DND-41 (cell line): ENCODE measurements around the gene CD82.

ENCODE experiments used
- ATAC-seq: fragments of 200-7000 bp; cut with Tn5 transposase; 3 replicates; pipeline ENCODE4 v1.9.1; 2021; ENCODE audit warnings: low read depth; ENCODE audit not compliant: insufficient read depth
- DNase-seq: peaks from one replicate; pipeline ENCODE4 v3.0.0-alpha.2; 2020
- H2AFZ ChIP-seq: 2 replicates; pipeline ENCODE4 v1.6.0; 2012; ENCODE audit warnings: low read depth, low read length
- H3K27ac ChIP-seq: 2 replicates; pipeline ENCODE4 v1.5.1; 2012; ENCODE audit warnings: low read length, inconsistent platforms
- H3K27me3 ChIP-seq: fragments of 200-600 bp; sonication (generic); 2 replicates; pipeline ENCODE4 v1.6.0; 2012; ENCODE audit warnings: low read length, mild to moderate bottlenecking, inconsistent platforms; ENCODE audit not compliant: insufficient read depth, poor library complexity
- H3K36me3 ChIP-seq: 2 replicates; pipeline ENCODE4 v1.5.1; 2012; ENCODE audit warnings: low read length, inconsistent platforms; ENCODE audit not compliant: insufficient read depth
- H3K4me1 ChIP-seq: 2 replicates; pipeline ENCODE4 v1.5.1; 2012; ENCODE audit warnings: mild to moderate bottlenecking, low read length; ENCODE audit not compliant: insufficient read depth
- H3K4me2 ChIP-seq: 2 replicates; pipeline ENCODE4 v1.6.0; 2012; ENCODE audit warnings: mild to moderate bottlenecking, moderate library complexity, low read length, inconsistent platforms; ENCODE audit not compliant: insufficient read depth
- H3K4me3 ChIP-seq, 2 experiments: fragments of 200-600 bp in 1 of 2; shearing (Covaris generic) in 1 of 2; 2 replicates each; pipeline ENCODE4 v1.5.1; 2012 to 2016; ENCODE audit warnings: inconsistent platforms in 2 of 2, low read length in 2 of 2, mild to moderate bottlenecking in 2 of 2, low read depth in 1 of 2, moderate library complexity in 1 of 2
- H3K79me2 ChIP-seq: 2 replicates; pipeline ENCODE4 v1.6.0; 2012; ENCODE audit warnings: low read length, inconsistent platforms; ENCODE audit not compliant: insufficient read depth
- H3K9ac ChIP-seq: 2 replicates; pipeline ENCODE4 v1.6.0; 2012; ENCODE audit warnings: low read depth, mild to moderate bottlenecking, inconsistent platforms, low read length, moderate library complexity
- H3K9me3 ChIP-seq: 2 replicates; pipeline ENCODE4 v1.5.1; 2012; ENCODE audit warnings: low read length, moderate library complexity, mild to moderate bottlenecking, inconsistent platforms; ENCODE audit not compliant: insufficient read depth, severe bottlenecking
- H4K20me1 ChIP-seq: 2 replicates; pipeline ENCODE4 v1.6.0; 2012; ENCODE audit warnings: low read length; ENCODE audit not compliant: insufficient read depth
- CTCF ChIP-seq: IDR thresholded peaks from 2 replicates; pipeline ENCODE4 v1.5.1; 2012; ENCODE audit warnings: borderline replicate concordance, low read length, moderate library complexity, mild to moderate bottlenecking; ENCODE audit not compliant: poor library complexity, severe bottlenecking; ENCODE audit errors: extremely low read depth
- EZH2 ChIP-seq: IDR thresholded peaks from 3 replicates; pipeline ENCODE4 v1.6.1; 2012; ENCODE audit warnings: borderline replicate concordance, low read depth, mild to moderate bottlenecking, moderate library complexity, low read length, inconsistent platforms; ENCODE audit not compliant: severe bottlenecking

CD82 gene

DNA sequence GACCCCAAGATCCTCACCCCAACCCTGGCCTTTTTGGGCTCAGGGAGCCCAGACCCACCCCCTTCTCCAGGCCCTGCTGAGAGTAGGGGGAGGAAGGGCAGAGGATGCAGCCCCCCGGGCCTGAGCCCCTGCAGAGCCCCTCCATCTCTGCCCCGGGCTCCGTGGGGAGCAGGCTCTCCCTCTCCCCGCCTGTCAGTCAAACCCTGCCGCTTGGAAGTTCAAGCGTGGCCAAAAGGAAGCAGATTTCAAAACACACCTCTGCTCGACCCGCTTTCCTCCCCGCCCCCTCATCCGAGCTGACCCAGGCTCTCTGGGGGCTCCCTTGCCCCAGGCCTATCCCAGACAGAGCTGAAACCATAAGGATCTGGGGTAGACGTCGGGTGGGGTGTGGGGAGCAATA lies 39.0 kb upstream of the CD82 start:
- Histone ChIP-seq H3K36me3 (no peaks in the 10 kb centered on the region), H3K4me3 (no peak overlapping the region), H3K27me3 (no peaks in the 10 kb centered on the region), H3K79me2 (no peaks in the 10 kb centered on the region), H4K20me1 (no peaks in the 10 kb centered on the region; the same call in 1 of the 2 replicates), H3K9me3 (no peaks in the 10 kb centered on the region), H3K9ac (no peak overlapping the region), H3K4me2 (no peak overlapping the region), H3K27ac (no peak overlapping the region), H3K4me1 (no peaks in the 10 kb centered on the region), H2AFZ (no peak overlapping the region)
- ATAC-seq = no peak
- TF ChIP-seq EZH2 = no peak
- DNase-seq = no peak

DNA sequence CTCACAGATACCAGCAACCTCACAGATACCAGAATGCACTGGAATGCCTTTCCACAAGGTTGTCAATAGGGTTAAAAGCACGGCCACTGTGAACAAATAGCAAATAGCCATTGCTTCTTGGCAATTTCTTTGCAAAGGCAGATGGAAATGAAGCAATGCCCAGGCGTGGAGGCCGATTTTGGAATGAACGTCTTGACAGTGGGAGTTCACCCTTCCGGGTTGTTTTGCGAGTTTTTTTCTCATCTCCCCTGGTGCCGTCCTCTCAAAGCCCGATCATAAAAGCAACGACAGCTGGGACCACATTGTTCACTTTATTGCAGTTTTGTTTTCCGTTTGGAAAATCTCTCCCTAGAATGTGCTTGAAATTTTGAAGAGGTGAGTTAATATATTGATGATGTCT lies 38.0 kb upstream of the CD82 start:
- ATAC-seq (no peak), DNase-seq (no peak)
- Histone ChIP-seq H3K36me3 (no peaks in the 10 kb centered on the region), H3K4me3 (no peak overlapping the region), H3K9me3 (no peaks in the 10 kb centered on the region), H3K79me2 (no peaks in the 10 kb centered on the region), H2AFZ (no peak overlapping the region), H3K4me2 (no peak overlapping the region), H3K27me3 (no peaks in the 10 kb centered on the region), H3K27ac (no peak overlapping the region), H3K9ac (no peak overlapping the region), H4K20me1 (no peaks in the 10 kb centered on the region; the same call in 1 of the 2 replicates), H3K4me1 (no peaks in the 10 kb centered on the region)
- TF ChIP-seq EZH2 = no peak
- TF ChIP-seq CTCF = no peak

DNA sequence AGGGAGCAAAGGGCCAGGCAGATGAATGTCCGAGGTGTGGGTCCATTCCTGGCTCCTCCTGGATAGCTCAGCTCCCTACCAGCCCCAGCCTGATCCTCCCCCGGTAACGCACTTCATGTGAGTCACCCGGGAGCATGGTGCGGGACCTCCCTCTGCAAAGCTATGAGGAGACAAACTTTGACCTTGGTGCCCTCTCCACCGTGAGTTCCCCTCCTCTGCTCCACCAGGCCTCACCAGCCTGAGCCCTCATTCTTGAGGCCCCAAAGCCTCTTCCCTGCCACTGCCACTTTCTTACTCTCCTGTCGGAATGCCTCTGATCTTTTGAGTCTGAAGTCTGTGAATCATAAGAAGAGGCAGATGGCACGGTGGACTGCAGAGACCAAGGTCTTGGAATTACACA lies 37.4 kb upstream of the CD82 start:
- no peak for ATAC-seq
- Histone ChIP-seq H3K9me3 (no peaks in the 10 kb centered on the region), H3K4me3 (no peak overlapping the region), H3K9ac (no peak overlapping the region), H3K27me3 (no peaks in the 10 kb centered on the region), H3K4me1 (no peaks in the 10 kb centered on the region), H2AFZ (no peak overlapping the region), H3K36me3 (no peaks in the 10 kb centered on the region), H3K4me2 (no peak overlapping the region), H3K79me2 (no peaks in the 10 kb centered on the region), H3K27ac (no peak overlapping the region), H4K20me1 (no peaks in the 10 kb centered on the region; the same call in 1 of the 2 replicates)
- no peak for DNase-seq
- TF ChIP-seq EZH2 (no peak), CTCF (no peak)

- no peaks in the 10 kb centered on the region for H3K36me3 ChIP-seq
- no peak overlapping the region for H3K27ac ChIP-seq
- TF ChIP-seq EZH2 (no peak), CTCF (no peak)
- no peaks in the 10 kb centered on the region for H3K9me3 ChIP-seq
- no peak overlapping the region for H3K4me3 ChIP-seq
- no peaks in the 10 kb centered on the region for H3K79me2 ChIP-seq
- H3K9ac ChIP-seq = no peak overlapping the region
- no peaks in the 10 kb centered on the region; the same call in 1 of the 2 replicates for H4K20me1 ChIP-seq
- ATAC-seq = no peak
- H3K4me1 ChIP-seq = no peaks in the 10 kb centered on the region
- no peak overlapping the region for H2AFZ ChIP-seq
- H3K4me2 ChIP-seq = no peak overlapping the region
- H3K27me3 ChIP-seq = no peaks in the 10 kb centered on the region
- no peak for DNase-seq
Observed at GRCh38 chr11:44528581-44528980, 36.9 kb upstream of the CD82 start.
